Activated T-helper 1 cell treated with anti-CD3 and anti-CD28 coated beads, Interleukin-12 subunit alpha, Interleukin-12 subunit beta, Interleukin-2, Interleukin-4 antibody, amounts not matched to agents 30 ng/mL and 10 ng/mL and 1 ng/mL, durations not matched to agents 14 hours and 24 hours and 36 hours (primary cell): ENCODE results near the gene TBC1D9. TPM values are rescaled to one million over a fixed set of nuclear protein-coding genes. Genes with fewer than 3 reads are reported as not detected.
"Not testable (repeated sequence)": the region's sequence is repeated elsewhere in the genome, so short reads cannot be mapped to it uniquely, and the experiment has no call there.

Source experiments
- DNase-seq: peaks from one replicate; pipeline ENCODE4 v3.0.0; 2021; ENCODE audit warnings: low spot score
- H3K27ac Mint-ChIP-seq: one replicate; pipeline ENCODE4 v1.8.0; 2021; ENCODE audit warnings: mild to moderate bottlenecking, mixed read lengths
- H3K27me3 Mint-ChIP-seq: one replicate; pipeline ENCODE4 v1.8.0; 2022; ENCODE audit warnings: mild to moderate bottlenecking, moderate library complexity, mixed read lengths; ENCODE audit not compliant: insufficient read depth
- H3K36me3 Mint-ChIP-seq: one replicate; pipeline ENCODE4 v1.8.0; 2021; ENCODE audit warnings: low read depth, mixed read lengths
- H3K4me1 Mint-ChIP-seq: one replicate; pipeline ENCODE4 v1.8.0; 2021; ENCODE audit warnings: low read depth, mixed read lengths
- H3K4me3 Mint-ChIP-seq: one replicate; pipeline ENCODE4 v1.8.0; 2021; ENCODE audit warnings: mild to moderate bottlenecking, moderate library complexity, mixed read lengths
- H3K9me3 Mint-ChIP-seq: one replicate; pipeline ENCODE4 v1.8.0; 2021; ENCODE audit warnings: mixed read lengths
- intact Hi-C: fragments of 100-400 bp; cut with micrococcal nuclease; formaldehyde crosslinking; loops from one replicate; pipeline ENCODE4 v1.15.1; 2024
- total RNA-seq: library from RNA; stranded (reverse); gene quantifications from 2 replicates; pipeline ENCODE4 v1.2.3, GENCODE V29; 2022

The TBC1D9 gene
- 0.29 TPM in 1 of 2 replicates, not detected in the other for total RNA-seq

- H3K36me3 Mint-ChIP-seq = no peaks in the 10 kb centered on the region
- peaks cover 52% of the 10 kb centered on the region for H3K27me3 Mint-ChIP-seq
- no peak within 1 kb of the TSS for H3K27ac Mint-ChIP-seq
- intact Hi-C loops = loop anchor here (5.0 kb wide), 1 partner anchor 376 kb away; the partner anchor contains the start of gene RNF150
- no peak within 1 kb of the TSS for H3K4me3 Mint-ChIP-seq
- H3K9me3 Mint-ChIP-seq = no peaks in the 10 kb centered on the region
- H3K4me1 Mint-ChIP-seq = no peaks in the 10 kb centered on the region
- no peak for DNase-seq
These were observed at the start of gene TBC1D9 for GRCh38 chr4:140756319-140757231. TBC1D9 (minus strand) TSS chr4:140756385; CDS start chr4:140756045, 340 bp downstream.

GRCh38 chr4:140805293-140805692, 49.1 kb upstream of the TBC1D9 start:
- Mint-ChIP-seq H3K9me3 (no peaks in the 10 kb centered on the region), H3K36me3 (no peaks in the 10 kb centered on the region), H3K4me3 (no peak overlapping the region), H3K27me3 (peaks cover 3% of the 10 kb centered on the region), H3K4me1 (no peaks in the 10 kb centered on the region), H3K27ac (no peak overlapping the region)
- intact Hi-C loops = no loop called here
- no peak for DNase-seq

- Mint-ChIP-seq H3K27ac (no peak overlapping the region), H3K4me3 (no peak overlapping the region), H3K36me3 (no peaks in the 10 kb centered on the region), H3K4me1 (no peaks in the 10 kb centered on the region), H3K9me3 (no peaks in the 10 kb centered on the region), H3K27me3 (peaks cover 3% of the 10 kb centered on the region)
- DNase-seq = no peak
- intact Hi-C loops = no loop called here
These were observed 46.4 kb upstream of the TBC1D9 start for GRCh38 chr4:140802591-140802990.

GRCh38 chr4:140800666-140801065, 44.5 kb upstream of the TBC1D9 start:
- no peak overlapping the region for H3K4me3 Mint-ChIP-seq
- H3K36me3 Mint-ChIP-seq = no peaks in the 10 kb centered on the region
- H3K9me3 Mint-ChIP-seq = no peaks in the 10 kb centered on the region
- no peak overlapping the region for H3K27ac Mint-ChIP-seq
- H3K27me3 Mint-ChIP-seq = peaks cover 3% of the 10 kb centered on the region
- no peaks in the 10 kb centered on the region for H3K4me1 Mint-ChIP-seq
- DNase-seq = no peak
- intact Hi-C loops = no loop called here

- Mint-ChIP-seq H3K36me3 (no peaks in the 10 kb centered on the region), H3K27me3 (peaks cover 3% of the 10 kb centered on the region), H3K27ac (no peak overlapping the region), H3K9me3 (no peaks in the 10 kb centered on the region), H3K4me3 (no peak overlapping the region), H3K4me1 (no peaks in the 10 kb centered on the region)
- DNase-seq = no peak
- intact Hi-C loops = no loop called here
These were observed 43.6 kb upstream of the TBC1D9 start for GRCh38 chr4:140799686-140800225.

- no peak for DNase-seq
- intact Hi-C loops = no loop called here
- no peaks in the 10 kb centered on the region for H3K4me1 Mint-ChIP-seq
- H3K27me3 Mint-ChIP-seq = peaks cover 2% of the 10 kb centered on the region
- H3K27ac Mint-ChIP-seq = no peak overlapping the region
- H3K9me3 Mint-ChIP-seq = no peaks in the 10 kb centered on the region
- no peaks in the 10 kb centered on the region for H3K36me3 Mint-ChIP-seq
- H3K4me3 Mint-ChIP-seq = no peak overlapping the region
These were observed 37.1 kb upstream of the TBC1D9 start for GRCh38 chr4:140793291-140793690.

GRCh38 chr4:140790765-140791164, 34.6 kb upstream of the TBC1D9 start:
- no peaks in the 10 kb centered on the region for H3K9me3 Mint-ChIP-seq
- H3K27me3 Mint-ChIP-seq = peaks cover 2% of the 10 kb centered on the region
- DNase-seq = no peak

GRCh38 chr4:140790171-140790570, 34.0 kb upstream of the TBC1D9 start:
- Mint-ChIP-seq H3K27me3 (peaks cover 2% of the 10 kb centered on the region), H3K4me3 (no peak overlapping the region), H3K4me1 (no peaks in the 10 kb centered on the region), H3K9me3 (no peaks in the 10 kb centered on the region), H3K36me3 (no peaks in the 10 kb centered on the region), H3K27ac (no peak overlapping the region)
- intact Hi-C loops = no loop called here
- DNase-seq = no peak

More at GRCh38 chr4:140790765-140791164, 34.6 kb upstream of the TBC1D9 start:
- no peaks in the 10 kb centered on the region for H3K4me1 Mint-ChIP-seq
- intact Hi-C loops = no loop called here
- no peak overlapping the region for H3K27ac Mint-ChIP-seq
- no peak overlapping the region for H3K4me3 Mint-ChIP-seq
- H3K36me3 Mint-ChIP-seq = no peaks in the 10 kb centered on the region

- intact Hi-C loops = no loop called here
- no peak for DNase-seq
- H3K9me3 Mint-ChIP-seq = no peaks in the 10 kb centered on the region
- no peak overlapping the region for H3K27ac Mint-ChIP-seq
- H3K27me3 Mint-ChIP-seq = peaks cover 2% of the 10 kb centered on the region
- H3K4me1 Mint-ChIP-seq = no peaks in the 10 kb centered on the region
- no peaks in the 10 kb centered on the region for H3K36me3 Mint-ChIP-seq
- H3K4me3 Mint-ChIP-seq = no peak overlapping the region
These were observed 33.6 kb upstream of the TBC1D9 start for GRCh38 chr4:140789759-140790158.

- H3K9me3 Mint-ChIP-seq, H3K4me3 Mint-ChIP-seq, H3K36me3 Mint-ChIP-seq, H3K27ac Mint-ChIP-seq, DNase-seq, H3K4me1 Mint-ChIP-seq, H3K27me3 Mint-ChIP-seq, intact Hi-C loops: not testable (repeated sequence)
These were observed 26.6 kb upstream of the TBC1D9 start for GRCh38 chr4:140782787-140783186.

- DNase-seq = no peak
- Mint-ChIP-seq H3K36me3 (no peaks in the 10 kb centered on the region), H3K9me3 (no peaks in the 10 kb centered on the region), H3K4me3 (no peak overlapping the region), H3K27ac (no peak overlapping the region), H3K4me1 (no peaks in the 10 kb centered on the region), H3K27me3 (no peaks in the 10 kb centered on the region)
- intact Hi-C loops = no loop called here
These were observed 25.4 kb upstream of the TBC1D9 start for GRCh38 chr4:140781596-140781995.

- no peaks in the 10 kb centered on the region for H3K9me3 Mint-ChIP-seq
- H3K27me3 Mint-ChIP-seq = peaks cover 5% of the 10 kb centered on the region
- intact Hi-C loops = no loop called here
- no peaks in the 10 kb centered on the region for H3K36me3 Mint-ChIP-seq
- H3K4me3 Mint-ChIP-seq = no peak overlapping the region
- no peak for DNase-seq
- H3K27ac Mint-ChIP-seq = no peak overlapping the region
- no peaks in the 10 kb centered on the region for H3K4me1 Mint-ChIP-seq
These were observed 21.7 kb upstream of the TBC1D9 start for GRCh38 chr4:140777894-140778293.

GRCh38 chr4:140777386-140777785, 21.2 kb upstream of the TBC1D9 start:
- intact Hi-C loops = no loop called here
- Mint-ChIP-seq H3K27ac (no peak overlapping the region), H3K4me3 (no peak overlapping the region), H3K36me3 (no peaks in the 10 kb centered on the region), H3K27me3 (peaks cover 7% of the 10 kb centered on the region), H3K4me1 (no peaks in the 10 kb centered on the region), H3K9me3 (no peaks in the 10 kb centered on the region)
- no peak for DNase-seq
